ENCODE measurements around the gene GSK3A.
A peak's percentile ranks its signal among the peaks of the same experiment; 100 is the strongest.

The GSK3A gene

GRCh38 chr19:42281146-42281826 is 38.9 kb upstream of the GSK3A start:
- DNase-seq (ENCODE audit: low spot score), result peak; percentile 52

DNA sequence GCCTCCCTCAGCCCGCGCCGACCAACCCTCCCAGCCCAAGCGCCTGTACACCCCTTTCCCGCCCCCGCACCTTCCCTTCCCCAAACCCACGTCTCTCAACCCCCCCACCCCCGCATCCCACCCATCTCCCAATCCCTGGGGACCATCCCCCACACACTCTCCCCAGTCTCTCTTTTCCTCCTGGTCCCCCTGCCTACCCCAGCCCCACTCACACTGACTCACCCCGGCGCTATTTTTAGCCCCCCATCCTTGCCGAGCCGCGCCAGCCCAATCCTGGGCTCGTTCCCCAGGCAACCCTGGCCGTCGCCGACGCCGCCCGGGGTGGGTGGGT is 38.4 kb upstream of the GSK3A start:
- no peak for DNase-seq (ENCODE audit: low spot score)

DNA sequence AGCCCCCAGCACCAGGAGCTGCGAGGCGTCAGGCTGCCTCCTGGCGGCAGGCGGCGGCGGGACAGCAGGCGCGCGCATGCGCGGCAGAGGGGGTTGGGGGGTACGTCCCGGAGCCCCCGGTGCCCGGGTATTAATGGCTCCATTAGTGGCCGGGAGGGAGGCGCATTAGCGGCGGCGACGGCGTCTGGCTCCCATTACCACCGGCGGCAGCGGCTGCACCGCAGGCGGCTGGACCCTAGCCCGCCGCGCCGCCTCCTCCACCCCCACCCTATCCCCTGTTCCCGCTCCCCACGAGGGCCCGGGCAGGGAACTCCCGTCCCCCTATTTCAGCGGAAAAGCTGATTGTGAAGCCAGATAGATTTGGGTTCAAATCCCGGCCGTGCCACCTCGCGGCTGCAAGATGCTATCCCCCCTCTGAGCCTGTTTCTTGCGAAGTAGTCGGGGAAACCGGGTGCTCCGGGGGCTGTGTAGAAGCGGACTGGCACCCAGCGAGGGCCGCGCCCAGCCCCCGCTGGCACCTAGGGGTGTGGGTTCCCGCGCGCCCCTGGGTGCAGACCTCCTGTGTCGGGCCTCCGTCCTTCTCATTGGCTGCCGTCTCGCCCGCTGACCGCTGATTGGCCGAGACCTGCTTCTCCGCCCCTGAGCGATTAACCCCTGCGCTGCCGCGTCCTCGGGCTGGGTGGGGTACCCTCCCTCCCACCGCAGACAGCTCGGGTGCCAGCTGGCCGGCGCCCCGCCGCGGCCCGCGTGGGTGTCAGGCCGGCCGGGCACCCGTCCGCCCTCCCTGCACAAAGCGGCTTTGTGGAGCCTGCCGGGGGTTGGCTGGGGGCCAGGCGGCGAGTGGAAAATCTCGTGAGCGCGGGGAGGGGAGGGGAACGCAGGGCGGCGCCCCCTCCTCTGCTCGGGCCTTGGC is 37.8 kb upstream of the GSK3A start:
- DNase-seq (ENCODE audit: low spot score), result peak; percentile 88

DNA sequence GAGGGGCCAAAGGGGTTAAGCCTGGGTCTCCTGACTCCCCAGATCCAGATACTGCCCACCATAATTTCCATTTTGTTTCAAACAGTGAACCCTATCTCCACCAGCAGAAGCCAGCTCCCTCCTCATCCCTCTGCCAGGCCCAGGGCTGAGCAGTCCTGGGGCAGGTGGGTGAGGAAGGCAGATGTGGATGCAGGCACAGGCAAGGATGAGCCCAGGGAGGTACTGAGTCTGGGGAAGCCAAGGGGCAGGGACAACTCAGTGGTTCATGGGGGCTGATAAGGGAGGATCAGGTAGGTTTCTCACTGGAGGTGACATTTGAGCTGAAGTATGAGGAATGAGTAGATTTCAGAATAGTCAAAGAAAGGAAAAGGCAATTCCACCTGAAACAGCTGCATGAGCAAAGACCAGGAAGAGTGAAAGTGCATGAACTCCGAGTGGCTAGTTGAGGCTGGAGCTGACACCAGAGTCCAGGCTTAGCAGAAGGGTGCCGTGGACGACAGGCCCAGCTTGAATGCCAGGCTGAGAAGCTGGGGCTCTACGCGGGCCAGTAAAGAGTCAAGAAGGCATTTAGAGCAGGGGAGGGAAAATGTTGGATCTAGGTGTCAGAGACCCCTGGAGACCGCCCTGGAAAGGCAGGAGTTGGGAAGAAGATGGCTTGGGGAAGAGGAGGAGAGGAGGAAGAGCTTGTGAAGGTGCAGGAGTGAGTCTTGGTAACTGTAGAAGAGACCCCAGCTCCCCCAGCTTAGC is 36.9 kb upstream of the GSK3A start:
- no peak for DNase-seq (ENCODE audit: low spot score)

- no peak for DNase-seq (ENCODE audit: low spot score)
Observed at GRCh38 chr19:42278452-42279154, 36.2 kb upstream of the GSK3A start.

DNA sequence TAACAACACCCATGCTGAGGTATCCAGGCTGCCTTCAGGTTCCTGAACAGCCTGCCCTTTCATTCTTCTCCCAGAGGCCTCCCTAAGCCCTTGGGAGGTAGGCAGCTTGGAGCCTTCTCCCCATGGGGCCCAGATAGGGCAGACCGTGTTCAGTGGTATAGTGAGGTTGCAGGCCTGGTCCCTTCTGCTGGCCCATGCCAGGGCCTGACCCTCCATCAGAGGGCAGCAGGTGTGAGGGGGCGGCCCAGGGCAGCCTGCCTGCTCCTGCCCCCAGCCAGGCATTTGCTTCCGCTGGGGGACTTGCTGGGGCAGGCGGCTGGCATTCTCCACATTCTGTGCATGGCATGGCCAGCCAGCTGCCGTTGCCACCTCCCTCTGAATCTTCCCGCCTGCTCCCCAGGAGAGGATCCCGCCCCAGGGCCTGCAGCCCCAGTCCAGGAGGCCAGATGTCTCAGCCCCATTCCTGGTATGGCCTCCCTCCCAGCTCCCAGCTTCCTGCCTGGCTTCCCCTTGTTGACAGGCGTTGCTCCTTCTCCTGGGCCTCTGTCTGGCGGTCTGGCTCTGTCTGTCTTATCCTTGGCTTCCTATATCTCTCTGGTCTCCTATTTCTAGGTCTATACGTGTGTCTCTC is 35.5 kb upstream of the GSK3A start:
- no peak for DNase-seq (ENCODE audit: low spot score)

DNA sequence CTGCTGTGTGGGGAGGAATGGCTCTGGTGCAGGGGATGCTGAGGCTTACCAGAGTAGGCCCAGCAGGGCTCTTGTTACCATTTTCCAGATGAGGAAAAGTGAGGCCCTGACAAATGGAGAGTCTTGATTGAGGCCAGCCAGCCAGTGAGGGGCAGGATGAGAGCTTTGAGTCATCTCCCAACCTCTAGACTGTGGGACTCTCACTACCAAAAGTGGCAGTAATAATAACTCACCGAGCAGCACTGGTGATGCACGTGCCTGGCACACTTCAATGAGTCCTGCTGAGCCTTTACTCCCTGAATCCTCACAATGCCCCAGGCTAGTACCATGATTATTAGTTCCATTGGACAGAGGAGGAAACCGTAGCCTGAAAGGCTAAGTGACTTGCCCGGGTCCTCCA is 34.4 kb upstream of the GSK3A start:
- DNase-seq (ENCODE audit: low spot score), result no peak

DNA sequence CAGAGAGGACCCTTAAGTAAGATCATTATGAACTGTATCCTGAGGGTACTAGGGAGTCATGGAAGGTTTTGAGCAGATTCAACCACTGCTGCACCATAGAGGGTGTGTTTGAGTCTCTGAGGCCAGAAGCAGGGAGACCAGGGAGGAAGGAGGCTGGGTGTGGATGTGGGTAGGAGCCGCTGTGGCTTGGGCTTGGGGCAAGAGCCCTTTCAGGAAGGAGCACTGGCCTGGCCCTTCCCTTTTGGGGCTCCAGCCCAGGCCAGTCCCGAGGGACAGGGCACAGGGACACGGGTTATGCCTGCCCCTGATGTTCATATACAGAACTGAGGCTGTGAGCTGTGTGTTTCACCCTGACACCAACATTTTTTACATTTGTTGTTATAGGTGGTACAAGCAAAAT is 33.9 kb upstream of the GSK3A start:
- no peak for DNase-seq (ENCODE audit: low spot score)

DNA sequence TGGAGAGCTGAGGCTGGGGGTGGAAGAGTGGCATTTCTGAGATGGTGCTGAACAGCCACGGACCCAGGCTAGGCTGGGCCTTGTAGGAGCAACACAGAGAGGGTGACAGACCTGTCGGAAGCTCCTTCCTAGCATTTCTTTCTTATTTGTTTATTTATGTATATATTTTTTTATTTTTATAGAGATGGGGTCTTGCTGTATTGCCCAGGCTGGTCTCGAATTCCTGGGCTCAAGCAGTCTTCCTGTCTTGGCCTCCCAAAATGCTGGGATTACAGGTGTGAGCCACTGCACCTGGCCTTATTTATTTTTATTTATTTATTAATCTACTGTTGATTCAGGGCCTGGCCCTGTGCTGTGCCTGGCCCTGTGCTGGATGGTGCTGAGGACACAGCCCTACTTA is 33.1 kb upstream of the GSK3A start:
- DNase-seq (ENCODE audit: low spot score), result no peak

GRCh38 chr19:42275103-42275502 is 32.7 kb upstream of the GSK3A start:
- DNase-seq (ENCODE audit: low spot score), result no peak

DNA sequence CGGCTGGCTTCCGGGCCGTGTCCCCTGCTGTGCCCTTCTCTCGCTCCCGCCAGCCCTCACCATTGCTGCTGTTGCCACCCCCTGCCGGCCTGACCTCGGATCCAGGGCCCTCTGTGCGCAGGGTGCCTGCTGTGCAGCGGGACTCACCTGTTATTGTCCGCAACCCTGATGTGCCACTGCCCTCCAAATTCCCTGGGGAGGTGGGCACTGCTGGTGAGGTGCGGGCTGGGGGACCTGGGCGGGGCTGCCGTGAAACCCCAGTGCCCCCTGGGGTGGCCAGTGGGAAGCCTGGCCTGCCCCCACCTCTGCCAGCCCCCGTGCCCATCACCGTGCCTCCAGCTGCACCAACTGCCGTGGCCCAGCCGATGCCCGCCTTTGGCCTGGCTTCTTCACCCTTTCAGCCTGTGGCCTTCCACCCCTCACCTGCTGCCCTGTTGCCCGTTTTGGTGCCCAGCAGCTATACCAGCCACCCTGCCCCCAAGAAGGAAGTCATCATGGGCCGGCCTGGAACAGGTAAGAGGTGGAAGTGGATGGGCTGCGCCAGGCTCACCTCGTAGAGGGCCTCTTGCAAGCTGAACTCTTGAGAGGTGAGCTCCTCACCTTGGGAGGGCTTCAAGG is 31.8 kb upstream of the GSK3A start:
- no peak for DNase-seq (ENCODE audit: low spot score)

DNA sequence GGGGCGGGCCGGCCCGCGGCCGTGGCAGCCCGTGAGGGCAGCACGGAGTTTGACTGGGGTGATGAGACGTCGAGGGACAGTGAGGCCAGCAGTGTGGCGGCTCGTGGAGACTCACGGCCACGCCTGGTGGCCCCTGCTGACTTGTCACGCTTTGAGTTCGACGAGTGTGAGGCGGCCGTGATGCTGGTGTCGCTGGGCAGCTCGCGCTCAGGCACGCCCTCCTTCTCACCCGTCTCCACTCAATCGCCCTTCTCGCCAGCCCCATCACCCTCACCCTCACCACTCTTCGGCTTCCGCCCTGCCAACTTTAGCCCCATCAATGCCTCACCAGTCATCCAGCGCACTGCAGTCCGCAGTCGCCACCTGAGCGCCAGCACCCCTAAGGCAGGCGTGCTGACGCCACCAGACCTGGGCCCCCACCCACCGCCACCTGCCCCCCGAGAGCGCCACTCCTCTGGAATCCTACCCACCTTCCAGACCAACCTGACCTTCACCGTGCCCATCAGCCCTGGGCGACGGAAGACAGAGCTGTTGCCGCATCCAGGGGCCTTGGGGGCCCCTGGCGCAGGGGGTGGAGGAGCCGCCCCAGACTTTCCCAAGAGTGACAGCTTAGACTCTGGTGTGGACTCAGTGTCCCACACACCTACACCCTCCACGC is 31.1 kb upstream of the GSK3A start:
- no peak for DNase-seq (ENCODE audit: low spot score)

DNA sequence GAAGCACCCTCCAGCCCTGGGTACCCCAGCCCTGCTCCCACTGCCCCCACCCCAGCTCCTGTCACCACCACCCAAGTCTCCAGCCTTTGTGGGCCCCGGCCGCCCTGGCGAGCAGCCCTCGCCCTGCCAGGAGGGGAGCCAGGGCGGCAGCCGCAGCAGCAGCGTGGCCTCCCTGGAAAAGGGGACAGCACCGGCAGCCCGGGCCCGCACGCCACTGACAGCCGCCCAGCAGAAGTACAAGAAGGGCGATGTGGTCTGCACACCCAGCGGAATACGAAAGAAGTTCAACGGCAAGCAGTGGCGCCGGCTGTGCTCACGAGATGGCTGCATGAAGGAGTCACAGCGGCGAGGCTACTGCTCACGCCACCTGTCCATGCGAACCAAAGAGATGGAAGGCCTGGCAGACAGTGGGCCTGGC is 30.6 kb upstream of the GSK3A start:
- no peak for DNase-seq (ENCODE audit: low spot score)

- DNase-seq (ENCODE audit: low spot score), result no peak
Observed at GRCh38 chr19:42272535-42272897, 30.1 kb upstream of the GSK3A start.

DNA sequence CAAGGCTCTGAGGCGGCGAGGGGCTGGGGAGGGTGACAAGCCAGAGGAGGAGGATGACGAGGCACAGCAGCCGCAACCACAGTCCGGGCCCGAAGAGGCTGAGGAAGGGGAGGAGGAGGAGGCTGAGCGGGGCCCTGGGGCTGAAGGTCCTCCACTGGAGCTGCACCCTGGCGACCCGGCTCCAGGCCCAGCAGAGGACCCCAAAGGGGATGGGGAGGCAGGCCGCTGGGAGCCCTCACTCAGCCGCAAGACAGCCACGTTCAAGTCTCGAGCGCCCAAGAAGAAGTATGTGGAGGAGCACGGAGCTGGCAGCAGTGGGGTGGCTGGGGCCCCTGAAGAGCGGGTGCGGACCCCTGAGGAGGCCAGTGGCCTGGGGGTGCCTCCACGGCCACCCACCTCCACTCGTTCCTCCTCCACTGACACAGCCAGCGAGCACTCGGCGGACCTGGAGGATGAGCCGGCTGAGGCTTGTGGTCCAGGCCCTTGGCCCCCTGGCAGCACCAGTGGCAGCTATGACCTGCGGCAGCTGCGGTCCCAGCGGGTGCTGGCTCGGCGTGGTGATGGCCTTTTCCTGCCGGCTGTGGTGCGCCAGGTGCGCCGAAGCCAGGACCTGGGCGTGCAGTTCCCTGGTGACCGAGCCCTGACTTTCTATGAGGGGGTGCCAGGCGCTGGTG is 29.6 kb upstream of the GSK3A start:
- no peak for DNase-seq (ENCODE audit: low spot score)

GRCh38 chr19:42271045-42271419 is 28.6 kb upstream of the GSK3A start:
- no peak for DNase-seq (ENCODE audit: low spot score)

DNA sequence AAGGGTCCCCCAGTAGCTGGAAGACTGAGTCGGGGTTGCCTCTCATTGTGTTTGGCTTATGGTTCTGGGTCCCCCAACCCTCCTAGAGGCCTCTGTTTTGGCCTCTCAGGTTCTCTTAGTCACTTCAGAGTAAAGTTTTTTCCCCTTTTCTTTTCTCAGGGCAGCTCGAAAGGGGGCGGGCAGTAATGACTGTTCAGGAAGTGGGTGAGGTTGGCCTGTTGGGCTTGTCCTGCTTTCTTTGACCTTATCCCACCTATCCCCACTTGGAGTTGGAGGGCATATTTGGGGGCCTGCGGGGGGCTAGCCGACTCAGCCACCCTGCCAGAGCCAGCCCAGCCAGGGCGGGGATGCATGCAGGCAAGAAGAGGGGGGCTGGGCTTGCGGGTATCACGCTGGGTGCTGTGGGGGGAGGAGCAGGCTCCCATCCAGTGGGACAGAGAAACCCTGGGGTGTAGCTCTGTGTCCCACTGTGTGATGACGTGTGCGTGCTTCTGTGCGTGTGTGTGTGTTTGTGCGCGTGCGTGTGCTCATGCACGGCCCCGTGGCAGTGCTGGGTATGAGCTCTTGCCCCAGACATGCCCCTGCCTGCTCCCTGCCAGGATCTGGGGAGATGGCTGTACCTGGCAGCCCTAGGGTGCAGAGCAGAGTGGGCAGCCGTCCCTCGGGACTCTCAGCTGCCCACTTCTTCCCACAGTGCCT is 28.1 kb upstream of the GSK3A start:
- DNase-seq (ENCODE audit: low spot score), result peak; percentile 83

GRCh38 chr19:42269478-42270345 is 27.3 kb upstream of the GSK3A start:
- DNase-seq (ENCODE audit: low spot score), result peak; percentile 58

Data from hematopoietic multipotent progenitor cell treated with erythropoietin and hydrocortisone succinate and interleukin-3 and kit ligand, for 17 days (in vitro differentiated cells).